ENCODE measurements around the gene GPR160.
A peak's percentile ranks its signal among the peaks of the same experiment; 100 is the strongest.
"Not testable (repeated sequence)": the region's sequence is repeated elsewhere in the genome, so short reads cannot be mapped to it uniquely, and the experiment has no call there.

GPR160 gene, protein sequence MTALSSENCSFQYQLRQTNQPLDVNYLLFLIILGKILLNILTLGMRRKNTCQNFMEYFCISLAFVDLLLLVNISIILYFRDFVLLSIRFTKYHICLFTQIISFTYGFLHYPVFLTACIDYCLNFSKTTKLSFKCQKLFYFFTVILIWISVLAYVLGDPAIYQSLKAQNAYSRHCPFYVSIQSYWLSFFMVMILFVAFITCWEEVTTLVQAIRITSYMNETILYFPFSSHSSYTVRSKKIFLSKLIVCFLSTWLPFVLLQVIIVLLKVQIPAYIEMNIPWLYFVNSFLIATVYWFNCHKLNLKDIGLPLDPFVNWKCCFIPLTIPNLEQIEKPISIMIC

DNA sequence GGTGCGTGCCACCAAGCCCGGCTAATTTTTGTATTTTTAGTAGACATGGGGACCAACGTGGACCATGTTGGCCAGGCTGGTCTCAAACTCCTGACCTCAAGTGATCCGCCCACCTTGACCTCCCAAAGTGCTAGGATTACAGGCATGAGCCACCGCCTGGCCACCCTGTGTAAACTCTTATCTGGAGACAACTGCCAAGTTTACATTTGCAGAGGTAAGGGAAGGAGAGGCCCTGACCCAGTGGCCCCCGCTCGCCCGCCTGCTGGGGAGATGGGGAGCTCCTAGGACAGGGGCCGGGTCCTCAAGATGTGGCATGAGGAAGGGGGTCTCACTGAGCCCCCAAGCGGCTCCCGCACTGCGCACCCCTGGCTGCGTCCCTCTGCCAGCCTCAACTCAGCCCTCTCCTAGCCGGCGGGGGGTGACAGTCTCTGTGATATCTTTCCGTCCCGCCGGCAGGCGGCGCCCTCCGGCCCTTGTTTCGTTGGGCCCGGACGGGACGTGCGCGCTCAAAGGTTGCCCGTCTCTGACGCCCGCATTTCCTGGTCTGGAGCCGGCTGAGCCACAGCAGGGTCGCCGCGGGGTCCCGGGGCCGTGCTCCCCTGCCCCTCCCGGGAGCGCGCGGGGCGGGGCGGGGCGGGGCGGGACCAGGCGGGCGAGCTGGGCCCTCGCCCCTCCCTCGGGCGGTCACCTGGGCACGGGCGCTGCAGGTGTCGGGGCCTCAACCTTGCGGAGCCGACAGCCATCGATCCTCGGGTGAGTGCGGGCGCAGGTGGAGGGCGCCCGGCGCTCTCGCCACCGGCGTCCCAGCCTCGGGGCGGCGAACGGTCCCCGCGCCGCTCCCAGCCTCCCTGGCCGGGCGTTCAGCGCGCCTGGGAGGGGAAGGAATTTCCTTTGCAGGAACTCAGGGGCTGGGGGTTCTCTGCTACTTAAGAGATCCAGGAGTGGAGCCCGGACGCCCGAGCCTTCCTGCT is at the start of gene GPR160:
Gene GPR160, plus strand, starts transcription at position 533 of the 971 bp plus-strand sequence. CDS start 45,978 bp downstream, outside the sequence.
- DNase-seq: peak; percentile 69

DNA sequence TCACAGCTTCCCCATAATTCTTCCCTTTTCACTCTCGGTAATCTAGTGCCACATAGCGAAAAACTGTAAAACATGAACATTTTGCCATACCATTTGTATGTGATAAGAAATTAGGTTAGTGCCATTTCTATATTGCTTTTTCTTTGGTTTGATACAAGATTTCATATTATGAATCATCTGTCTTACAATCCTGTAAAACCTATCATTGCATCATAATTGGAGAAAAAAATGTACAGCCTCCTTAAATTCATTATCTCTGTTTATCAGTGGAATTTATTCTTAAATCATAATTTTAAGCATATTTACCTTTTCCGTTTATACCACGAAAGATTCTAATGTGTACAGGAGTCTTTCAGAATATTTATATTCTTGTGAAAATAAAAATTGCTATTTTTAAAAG is 47.4 kb upstream of the GPR160 start:
- no peak for DNase-seq

DNA sequence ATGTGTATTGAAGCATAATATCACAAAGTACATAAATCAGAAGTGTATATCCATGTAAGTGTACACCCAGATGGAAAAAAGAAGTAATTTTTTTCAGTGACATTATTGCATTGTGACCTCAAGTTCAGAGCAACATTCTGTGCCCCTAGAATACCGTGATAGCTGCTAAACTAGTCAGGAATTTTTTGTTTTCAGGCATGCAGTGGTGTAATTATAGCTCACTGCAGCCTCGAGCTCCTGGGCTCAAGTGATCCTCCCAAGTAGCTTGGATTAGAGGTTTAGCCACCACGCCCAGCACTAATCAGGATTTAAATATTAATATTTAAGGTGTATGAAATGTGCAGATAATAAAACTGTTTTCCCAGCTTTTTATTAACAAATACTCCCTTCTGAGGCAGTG is 45.6 kb upstream of the GPR160 start:
- no peak for DNase-seq

DNA sequence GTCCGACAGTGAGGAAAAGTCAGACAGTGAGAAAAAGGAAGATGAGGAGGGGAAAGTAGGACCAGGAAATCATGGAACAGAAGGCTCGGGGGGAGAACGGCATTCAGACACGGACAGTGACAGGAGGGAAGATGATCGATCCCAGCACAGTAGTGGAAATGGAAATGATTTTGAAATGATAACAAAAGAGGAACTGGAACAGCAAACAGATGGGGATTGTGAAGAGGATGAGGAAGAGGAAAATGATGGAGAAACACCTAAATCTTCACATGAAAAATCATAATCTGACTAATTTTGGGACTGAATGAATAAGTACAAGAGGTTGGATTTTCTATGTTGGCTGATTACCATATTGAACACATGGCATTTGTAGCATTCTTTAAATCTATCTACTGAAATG is 45.0 kb upstream of the GPR160 start:
- DNase-seq: no peak

DNA sequence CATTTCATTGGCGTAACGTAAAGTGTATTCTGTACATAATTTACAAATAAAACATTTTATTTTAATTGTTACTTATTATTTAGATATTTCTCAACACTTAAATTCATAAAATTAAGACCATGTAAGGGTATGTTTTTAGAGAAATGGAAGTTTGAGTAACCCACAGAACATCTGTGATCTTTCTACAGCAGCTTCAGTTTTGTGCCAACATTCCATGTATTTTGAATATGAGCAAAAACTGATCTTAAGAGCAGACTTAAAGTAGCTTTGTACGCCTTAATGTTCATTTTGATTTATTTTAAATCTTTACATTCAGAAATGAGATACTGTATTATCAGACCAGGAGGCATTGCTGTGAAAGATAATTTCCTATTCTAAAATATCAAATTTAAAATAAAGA is 44.0 kb upstream of the GPR160 start:
- no peak for DNase-seq

DNA sequence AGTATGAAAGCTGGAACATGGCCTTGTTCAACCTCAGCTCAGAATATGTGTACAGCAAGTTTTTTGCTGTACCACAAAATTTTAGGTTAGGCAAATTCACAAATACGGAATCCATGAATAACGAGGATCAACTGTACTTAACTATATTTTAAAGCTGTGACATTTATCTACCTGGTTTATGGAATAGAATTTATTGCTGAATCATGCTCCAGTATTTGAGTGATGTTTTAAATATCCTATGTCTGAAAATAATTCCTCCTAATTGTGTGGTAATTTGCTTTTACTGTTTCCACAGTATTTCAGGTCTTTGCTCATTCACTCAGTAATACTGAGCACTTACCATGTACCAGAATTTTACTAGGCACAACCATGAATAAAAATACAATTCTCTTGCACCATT is 41.7 kb upstream of the GPR160 start:
- no peak for DNase-seq

DNA sequence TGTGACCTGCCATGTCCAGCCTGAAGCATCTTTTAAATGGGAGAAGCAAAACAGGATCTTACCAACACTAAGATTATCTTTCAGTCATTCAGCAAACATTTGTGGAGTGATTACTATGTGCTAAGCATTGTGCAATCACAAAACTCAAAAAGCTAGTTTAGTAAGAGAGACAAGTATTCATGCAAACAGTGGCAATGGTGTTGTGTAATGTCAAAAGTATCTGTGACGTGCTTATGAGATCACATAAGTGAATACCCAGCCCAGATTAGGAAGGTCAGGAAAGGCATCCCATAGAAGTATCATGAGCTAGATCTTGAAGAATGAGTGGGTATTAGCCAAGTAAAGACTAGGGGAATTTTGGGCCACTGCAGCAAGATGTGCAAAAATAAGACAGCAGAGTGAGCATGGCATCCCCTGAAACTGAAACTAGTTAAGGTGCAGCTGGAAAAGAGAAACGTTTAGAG is 39.1 kb upstream of the GPR160 start:
- no peak for DNase-seq

DNA sequence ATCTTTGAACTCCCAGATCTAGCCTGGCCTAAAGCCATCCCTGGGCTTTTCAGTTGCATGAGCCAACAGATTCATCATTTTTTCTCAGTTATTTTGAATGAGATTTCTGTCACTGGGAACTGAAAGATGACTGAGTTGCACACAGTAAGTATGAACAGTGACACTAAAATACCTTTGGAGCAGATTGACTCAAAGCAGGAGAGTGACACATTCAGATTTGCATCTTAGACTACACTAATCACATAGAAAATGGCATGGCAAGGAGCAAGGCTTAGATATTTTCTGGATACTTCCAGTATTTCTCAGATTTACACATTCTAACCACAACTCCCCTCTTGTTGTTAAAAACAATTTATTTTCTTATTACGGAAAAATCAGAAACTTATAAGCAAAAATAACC is 38.4 kb upstream of the GPR160 start:
- DNase-seq: no peak

DNA sequence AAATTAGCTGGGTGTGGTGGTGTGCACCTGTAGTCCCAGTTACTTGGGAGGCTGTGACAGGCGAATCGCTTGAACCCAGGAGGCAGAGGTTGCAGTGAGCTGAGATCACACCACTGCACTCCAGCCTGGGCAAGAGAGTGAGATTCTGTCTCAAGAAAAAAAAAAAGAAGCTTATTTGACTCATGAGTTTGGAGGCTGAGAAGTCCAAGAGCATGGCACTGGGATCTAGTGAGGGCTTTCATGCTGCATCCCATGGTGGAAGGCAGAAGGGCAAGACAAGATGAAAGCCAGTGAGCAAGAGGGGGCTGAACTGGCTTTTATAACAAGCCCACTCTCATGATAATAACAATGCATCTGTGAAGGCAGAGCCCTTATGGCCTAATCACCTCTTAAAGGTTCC is 37.7 kb upstream of the GPR160 start:
- no peak for DNase-seq

DNA sequence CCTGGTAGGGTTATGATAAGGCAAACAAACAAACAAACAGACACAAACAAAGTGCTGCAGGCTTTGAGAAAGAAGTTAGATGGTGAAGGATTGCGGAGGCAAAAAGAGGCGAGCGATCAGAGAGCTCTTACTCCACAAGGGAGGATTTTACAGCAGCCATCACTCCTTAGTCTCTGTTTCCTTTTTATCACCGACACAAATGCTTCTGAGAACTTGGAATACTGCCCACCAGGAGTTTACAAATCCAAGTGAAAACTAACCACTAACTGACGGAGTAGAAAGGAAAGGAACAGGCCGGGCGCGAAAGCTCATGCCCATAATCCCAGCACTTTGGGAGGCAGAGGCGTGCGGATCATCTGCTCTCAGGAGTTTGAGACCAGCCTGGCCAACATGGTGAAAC is 35.6 kb upstream of the GPR160 start:
- DNase-seq: no peak

DNA sequence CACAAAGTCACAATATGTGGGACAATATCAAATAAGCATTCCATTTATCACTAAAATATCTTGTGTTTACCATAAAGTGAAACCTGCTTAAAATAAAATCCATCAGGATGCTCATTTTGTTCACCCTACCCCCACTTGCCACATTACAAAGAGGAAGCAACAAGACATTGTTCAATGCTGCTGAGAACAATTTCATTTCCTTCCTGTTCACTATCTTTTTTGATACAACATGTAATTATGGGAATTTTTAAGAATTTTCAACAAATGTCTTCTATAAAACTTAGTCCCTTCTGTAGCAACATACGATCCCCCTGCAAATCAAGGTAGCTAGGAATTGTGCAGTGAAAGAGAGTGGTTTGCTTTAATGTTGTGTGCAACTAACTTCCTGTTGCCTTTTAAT is 34.9 kb upstream of the GPR160 start:
- DNase-seq: no peak

DNA sequence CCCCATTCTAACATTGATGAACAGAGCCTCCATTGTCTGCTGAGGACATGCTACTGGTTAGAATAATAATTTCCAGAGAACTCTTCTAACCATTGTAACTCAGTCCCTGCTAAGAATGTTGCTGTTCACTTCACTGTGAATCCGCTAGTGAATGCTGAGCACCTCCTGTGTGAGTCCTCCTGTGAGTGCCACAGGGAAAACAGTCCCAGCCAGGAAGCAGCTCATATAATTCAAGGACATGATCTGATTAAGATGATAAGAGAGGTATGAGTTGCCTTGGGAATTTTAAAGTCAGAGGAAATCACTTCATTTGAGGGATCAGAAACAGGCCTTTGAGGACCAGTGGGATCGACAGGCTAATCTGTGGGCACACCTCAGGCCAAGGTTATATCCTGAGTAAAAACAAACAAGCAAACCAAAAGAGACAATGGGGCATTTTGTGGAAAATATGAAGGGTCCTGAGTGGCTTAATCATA is 33.9 kb upstream of the GPR160 start:
- DNase-seq: no peak

DNA sequence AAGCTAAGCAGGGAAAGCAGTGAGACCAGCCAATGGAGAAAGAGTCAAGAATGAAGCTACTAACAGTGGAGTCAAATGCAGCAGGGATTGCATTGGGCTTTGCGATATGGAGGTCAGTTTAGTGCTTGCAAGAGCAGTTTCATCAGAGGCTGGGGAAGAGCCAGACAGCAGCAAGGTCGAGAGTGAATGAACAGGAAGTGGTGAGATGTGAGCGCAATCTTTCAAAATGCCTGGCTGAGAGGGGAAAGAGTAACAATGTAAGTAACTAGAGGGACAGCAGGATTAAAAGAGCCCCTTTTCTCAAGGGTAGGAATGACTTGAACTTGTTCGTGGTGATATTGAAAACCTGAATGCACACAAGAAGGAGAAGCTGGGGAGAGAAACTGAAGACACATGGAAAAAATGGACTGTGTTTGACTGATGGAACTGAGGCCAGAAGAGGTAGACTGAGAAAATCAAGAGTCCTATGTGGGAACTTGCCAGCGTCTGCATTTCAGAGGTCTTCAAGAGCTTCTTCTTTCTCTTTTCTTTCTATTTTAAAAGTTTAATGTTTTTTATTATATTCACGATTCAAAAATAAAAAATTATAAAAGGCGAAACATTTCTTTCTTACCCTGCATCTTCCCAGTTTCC is 30.6 kb upstream of the GPR160 start:
- no peak for DNase-seq

DNA sequence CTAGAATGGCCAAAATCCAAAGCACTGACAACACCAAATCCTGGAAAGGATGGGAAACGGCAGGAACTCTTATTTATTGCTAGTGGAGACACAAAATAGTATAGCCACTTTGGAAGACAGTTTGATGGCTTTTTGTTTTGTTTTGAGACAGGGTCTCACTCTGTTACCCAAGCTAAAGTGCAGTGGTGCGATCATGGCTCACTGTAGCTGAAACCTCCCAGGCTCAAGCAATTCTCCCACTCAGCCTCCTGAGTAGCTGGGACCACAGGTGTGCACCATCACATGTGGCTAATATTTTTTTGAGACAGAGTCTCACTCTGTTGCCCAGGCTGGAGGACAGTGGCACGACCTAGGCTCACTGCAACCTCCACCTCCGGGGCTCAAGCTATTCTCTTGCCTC is 27.3 kb upstream of the GPR160 start:
- DNase-seq: no peak

DNA sequence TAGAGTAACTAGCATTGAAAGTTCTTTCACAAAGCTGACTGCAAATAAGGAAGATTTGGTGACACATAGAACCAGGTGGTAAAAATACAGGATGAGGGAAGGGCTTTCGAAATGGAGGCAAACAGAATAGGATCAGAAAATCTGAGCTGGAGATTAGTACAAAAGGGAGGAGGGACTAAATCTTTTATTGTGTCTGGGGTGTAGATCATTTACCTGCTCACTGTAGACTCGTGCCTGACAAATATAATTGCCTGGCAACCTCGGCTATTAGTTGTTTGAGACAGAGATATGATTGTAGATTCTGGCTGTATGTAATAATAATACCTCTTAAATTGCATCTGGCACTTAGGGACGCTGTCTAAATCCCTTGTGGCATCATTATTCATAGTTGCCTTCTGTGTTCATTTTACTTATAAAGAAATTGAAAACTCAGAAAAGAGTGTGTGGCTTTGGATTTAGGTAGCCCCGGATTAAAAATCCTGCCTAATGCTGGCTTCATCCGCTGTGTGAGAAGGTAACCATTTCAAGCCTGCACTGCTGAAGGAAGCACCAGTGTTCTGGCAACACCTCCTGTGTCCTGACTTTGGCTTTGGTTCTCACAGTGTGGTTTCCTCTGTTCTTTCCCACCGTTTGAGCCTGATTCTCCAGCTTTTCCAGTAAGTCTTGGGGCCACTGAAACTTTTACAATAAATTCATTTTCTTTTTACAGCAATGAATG is 25.0 kb upstream of the GPR160 start:
- DNase-seq: no peak

DNA sequence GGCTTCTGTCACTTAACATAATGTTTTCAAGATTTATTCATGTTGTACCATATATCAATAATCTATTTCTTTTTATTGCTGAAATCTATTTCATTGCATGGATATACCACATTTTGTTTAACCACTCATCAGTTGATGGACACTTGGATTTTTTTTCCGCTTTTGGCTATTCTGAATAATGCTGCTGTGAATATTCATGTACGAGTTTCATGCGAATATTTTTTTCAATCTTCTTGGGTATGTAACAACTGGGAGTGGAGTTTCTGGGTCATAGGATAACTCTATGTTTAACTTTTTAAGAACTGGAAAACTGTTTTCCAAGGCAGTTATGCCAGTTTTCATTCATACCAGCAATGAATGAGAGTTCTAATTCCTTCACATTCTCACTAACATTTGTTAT is 21.7 kb upstream of the GPR160 start:
- no peak for DNase-seq

DNA sequence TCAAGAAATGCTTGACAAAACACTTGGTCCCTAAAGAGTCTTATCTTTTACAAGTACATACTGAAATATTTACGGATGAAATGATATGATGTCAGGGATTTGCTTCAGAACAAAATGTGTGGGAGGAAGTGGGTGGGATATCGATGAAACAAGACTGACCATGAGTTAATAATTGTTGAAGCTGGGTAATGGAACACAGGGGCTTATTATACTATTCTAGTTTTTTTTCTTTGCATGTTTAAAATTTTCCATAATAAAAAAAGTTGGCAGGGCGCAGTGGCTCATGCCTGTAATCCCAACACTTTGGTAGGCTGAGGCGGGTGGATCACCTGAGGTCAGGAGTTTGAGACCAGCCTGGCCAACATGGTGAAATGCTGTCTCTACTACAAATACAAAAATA is 18.5 kb upstream of the GPR160 start:
- not testable (repeated sequence) for DNase-seq

DNA sequence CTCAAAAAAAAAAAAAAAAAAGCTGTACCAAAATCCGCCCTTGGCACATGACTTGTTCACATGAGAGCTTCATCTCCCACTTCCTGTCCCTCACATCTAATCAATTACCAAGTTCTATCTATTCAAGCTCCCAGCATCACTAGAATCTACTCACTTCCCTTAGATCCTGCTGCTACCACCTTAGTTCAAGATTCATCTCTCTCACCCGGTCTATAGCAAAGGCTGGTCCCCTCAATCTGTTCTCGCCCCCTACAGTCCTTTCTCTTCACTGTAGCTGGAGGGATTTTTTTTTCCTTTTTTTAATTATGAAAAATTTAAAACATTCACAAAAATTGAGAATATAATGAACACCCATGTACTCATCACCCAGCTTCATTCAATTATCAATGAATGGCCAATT is 16.7 kb upstream of the GPR160 start:
- DNase-seq: no peak

DNA sequence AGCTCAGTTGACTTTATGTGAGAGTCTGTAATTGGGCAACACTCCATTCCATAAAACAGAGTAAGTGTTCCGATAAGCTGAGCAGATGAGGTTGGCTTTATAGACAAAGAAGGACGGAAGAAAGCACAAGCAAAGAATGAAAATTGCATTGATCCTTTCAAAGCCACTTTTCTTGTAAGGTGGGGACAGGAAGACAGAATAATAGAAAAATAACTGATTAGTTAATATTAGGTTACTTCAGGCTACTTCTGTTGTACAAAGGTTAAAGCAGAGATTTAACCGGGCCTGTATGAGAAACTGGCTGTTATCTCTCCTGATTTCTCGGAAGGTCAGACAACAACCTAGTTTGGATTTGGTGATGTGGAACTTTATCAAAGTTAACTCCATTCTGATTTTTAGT is 15.5 kb upstream of the GPR160 start:
- no peak for DNase-seq

DNA sequence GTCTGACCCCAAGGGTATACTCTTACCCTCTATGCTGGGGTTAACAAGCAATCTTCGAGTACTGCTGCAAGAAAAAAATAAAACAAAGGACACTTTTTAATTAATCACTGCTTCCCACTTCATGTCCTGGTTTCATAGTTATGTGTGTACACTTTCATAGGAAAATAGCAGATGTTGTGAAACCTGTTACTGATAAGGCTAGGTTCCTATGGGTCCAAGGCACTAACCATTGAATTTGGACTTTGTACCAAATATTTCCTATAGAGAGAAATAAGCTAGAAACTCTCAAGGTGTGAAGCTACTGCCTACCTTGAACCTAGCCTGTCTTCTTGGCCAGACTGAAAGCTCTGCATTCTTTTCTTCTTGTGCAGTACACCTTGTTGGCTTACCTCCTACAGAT is 14.6 kb upstream of the GPR160 start:
- no peak for DNase-seq

DNA sequence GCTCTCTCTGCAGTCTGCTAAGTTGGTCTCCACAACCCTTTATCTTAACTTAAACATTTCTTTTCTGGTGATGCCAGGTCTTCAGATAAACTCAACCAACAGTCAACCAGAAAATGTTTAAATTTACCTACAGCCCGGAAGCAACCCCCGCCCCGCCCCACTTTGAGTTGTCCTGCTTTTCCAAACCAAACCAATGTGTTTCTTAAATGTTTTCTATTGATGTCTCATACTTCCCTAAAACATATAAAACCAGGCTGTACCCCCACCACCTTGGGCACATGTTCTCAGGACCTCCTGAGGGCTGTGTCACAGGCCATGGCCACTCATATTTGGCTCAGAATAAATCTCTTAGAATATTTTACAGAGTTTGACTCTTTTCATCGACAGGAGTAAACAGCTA is 13.2 kb upstream of the GPR160 start:
- no peak for DNase-seq

DNA sequence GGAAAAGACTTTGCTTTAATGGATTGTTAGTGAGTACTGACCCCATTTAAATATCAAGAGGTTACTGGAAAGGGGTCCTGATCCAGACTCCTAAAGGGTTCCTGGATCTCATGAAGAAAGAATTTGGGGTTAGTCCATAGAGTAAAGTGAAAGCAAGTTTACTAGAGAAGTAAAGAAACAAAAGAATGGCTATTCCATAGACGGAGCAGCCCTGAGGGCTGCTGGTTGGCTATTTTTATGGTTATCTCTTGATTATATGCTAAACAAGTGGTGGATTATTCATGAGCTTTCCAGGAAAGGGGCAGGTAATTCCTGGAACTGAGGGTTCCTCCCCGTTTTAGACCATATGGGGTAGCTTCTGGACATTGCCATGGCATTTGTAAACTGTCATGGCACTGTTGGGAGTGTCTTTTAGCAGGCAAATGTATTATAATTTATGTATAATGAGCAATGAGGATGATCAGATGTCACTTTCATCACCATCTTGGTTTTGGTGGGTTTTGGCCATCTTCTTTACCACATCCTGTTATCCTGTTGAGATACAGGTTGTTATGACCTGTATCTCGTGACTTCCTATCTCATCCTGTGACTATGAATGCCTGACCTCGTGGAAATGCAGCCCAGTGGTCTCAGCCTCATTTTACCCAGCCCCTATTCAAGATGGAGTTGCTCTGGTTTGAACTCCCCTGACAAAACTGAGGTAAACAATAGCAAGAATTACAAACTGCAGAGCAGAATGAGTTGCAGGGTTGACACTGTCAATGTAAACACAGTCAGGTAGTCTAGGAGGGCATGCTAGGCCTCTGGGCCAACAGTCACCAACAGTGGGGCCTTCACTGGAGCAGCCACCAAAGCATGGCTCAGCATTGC is 10.3 kb upstream of the GPR160 start:
- no peak for DNase-seq
